Tibial nerve (tissue), 4 donors: ENCODE results near the gene C8G. TPM values are rescaled to one million over a fixed set of nuclear protein-coding genes. Genes with fewer than 3 reads are reported as not detected.

Experiments used
- DNase-seq, 2 donors: peaks; one replicate each; pipeline ENCODE4 v3.0.0-alpha.2; 2019; ENCODE audit warnings: low spot score in 2 of 2
- H3K27ac ChIP-seq, 4 donors: fragments of 200-600 bp; sonication (generic) in 3 of 4; one replicate each; pipeline ENCODE4 v1.5.1; 2017 to 2019; ENCODE audit warnings: mild to moderate bottlenecking in 1 of 4
- H3K27me3 ChIP-seq, 2 donors: fragments of 200-600 bp; sonication (generic) in 1 of 2; one replicate each; pipeline versions ENCODE4 v1.5.1 to v1.6.0; 2017 to 2019
- H3K36me3 ChIP-seq, 3 donors: fragments of 200-600 bp; sonication (generic); one replicate each; pipeline ENCODE4 v1.5.1; 2018 to 2019
- H3K4me1 ChIP-seq, 4 donors: fragments of 200-600 bp; sonication (generic) in 3 of 4; one replicate each; pipeline ENCODE4 v1.5.1; 2017 to 2019
- H3K4me3 ChIP-seq, 4 donors: fragments of 200-600 bp; sonication (generic) in 3 of 4; one replicate each; pipeline ENCODE4 v1.5.1; 2017 to 2019; ENCODE audit warnings: mild to moderate bottlenecking in 1 of 4, moderate library complexity in 1 of 4
- H3K9me3 ChIP-seq, 4 donors: fragments of 200-600 bp; sonication (generic) in 3 of 4; one replicate each; pipeline ENCODE4 v1.5.1; 2017 to 2019
- CTCF ChIP-seq, 5 experiments: fragments of 200-600 bp in 3 of 5; fragments of 450-650 bp in 2 of 5; sonication (generic) in 3 of 5; IDR thresholded peaks; one replicate each; pipeline ENCODE4 v1.5.1; 2016 to 2019; ENCODE audit warnings: antibody characterized with exemption in 5 of 5, mild to moderate bottlenecking in 3 of 5, moderate library complexity in 2 of 5
- EP300 ChIP-seq, 2 donors: sonication (generic); formaldehyde crosslinking; IDR thresholded peaks; one replicate each; pipeline ENCODE4 v1.6.1; 2017; ENCODE audit warnings: antibody characterized with exemption in 2 of 2, mild to moderate bottlenecking in 1 of 2
- POLR2A ChIP-seq, 2 donors: fragments of 450-650 bp; IDR thresholded peaks; one replicate each; pipeline ENCODE4 v1.6.1; 2017; ENCODE audit warnings: antibody characterized with exemption in 2 of 2, mild to moderate bottlenecking in 2 of 2, moderate library complexity in 2 of 2
- WGBS, 2 donors: methylation state at CpG; one replicate each; pipeline ENCODE4 v1.1.5; 2018; 5-methylcytosine and 5-hydroxymethylcytosine counted together
- total RNA-seq, 4 donors: library from RNA; depleted of rRNA; stranded (reverse); fragments of >200 nt; gene quantifications; one replicate each; pipeline ENCODE4 v1.1.0, GENCODE V29; 2016

Gene C8G
- total RNA-seq, 4 donors from 2014 or later, result 3.3 to 5.1 TPM; not detected in 2

- no peak for TF ChIP-seq POLR2A (IDR thresholded peaks at IDR 0.05)
- peak; percentile 14 to 33 for TF ChIP-seq EP300 (IDR thresholded peaks at IDR 0.05)
- no peak for TF ChIP-seq CTCF (IDR thresholded peaks at IDR 0.05)
- H3K27ac ChIP-seq, result peak overlapping the region in 3 of 4 donors; percentile 21 to 66 (median 26)
- H3K9me3 ChIP-seq, result no peaks in the 10 kb centered on the region
- no peaks in the 10 kb centered on the region for H3K36me3 ChIP-seq
- peak overlapping the region in 1 of 4 donors; percentile 3 for H3K4me3 ChIP-seq
- no peaks in the 10 kb centered on the region for H3K27me3 ChIP-seq
- H3K4me1 ChIP-seq, result peaks cover 0 to 66% (median 12%) of the 10 kb centered on the region in 4 donors
- 22 to 27% methylated on average over 23 of the region's 23 CpGs for WGBS, 2 donors
- no peak for DNase-seq
Observed at GRCh38 chr9:136965771-136966484, 20.9 kb downstream of the C8G start.

GRCh38 chr9:136968333-136969127, 23.5 kb downstream of the C8G start:
- DNase-seq, result no peak
- H3K9me3 ChIP-seq, result no peaks in the 10 kb centered on the region
- peak overlapping the region; percentile 2 to 70 (median 37) for H3K27ac ChIP-seq
- no peaks in the 10 kb centered on the region for H3K27me3 ChIP-seq
- no peak for TF ChIP-seq POLR2A (IDR thresholded peaks at IDR 0.05)
- no peak for TF ChIP-seq CTCF (IDR thresholded peaks at IDR 0.05)
- TF ChIP-seq EP300 (IDR thresholded peaks at IDR 0.05), result no peak
- H3K36me3 ChIP-seq, result no peaks in the 10 kb centered on the region
- H3K4me1 ChIP-seq, result peaks cover 0 to 57% (median 12%) of the 10 kb centered on the region in 4 donors
- H3K4me3 ChIP-seq, result no peak overlapping the region
- WGBS, 2 donors, result 53 to 59% methylated on average over 6 to 12 of the region's 17 CpGs

- H3K27me3 ChIP-seq, result no peaks in the 10 kb centered on the region
- H3K4me3 ChIP-seq, result no peak overlapping the region
- peak overlapping the region in 3 of 4 donors; percentile 70 to 71 (median 71) for H3K27ac ChIP-seq
- peak in 1 of 2 donors; percentile 42 for DNase-seq
- H3K9me3 ChIP-seq, result no peaks in the 10 kb centered on the region
- H3K36me3 ChIP-seq, result no peaks in the 10 kb centered on the region
- 54 to 70% methylated on average over 2 to 17 of the region's 17 CpGs for WGBS, 2 donors
- peak; percentile 50 to 83 for TF ChIP-seq EP300 (IDR thresholded peaks at IDR 0.05)
- no peak for TF ChIP-seq POLR2A (IDR thresholded peaks at IDR 0.05)
- peaks cover 0 to 52% (median 12%) of the 10 kb centered on the region in 4 donors for H3K4me1 ChIP-seq
Observed at GRCh38 chr9:136969150-136969549, 24.1 kb downstream of the C8G start.

- H3K27me3 ChIP-seq, result no peaks in the 10 kb centered on the region
- peaks cover 0 to 51% (median 9%) of the 10 kb centered on the region in 4 donors for H3K4me1 ChIP-seq
- WGBS, 2 donors, result 58 to 67% methylated on average over 2 to 3 of the region's 5 CpGs
- TF ChIP-seq EP300 (IDR thresholded peaks at IDR 0.05) (no peak), POLR2A (IDR thresholded peaks at IDR 0.05) (no peak), CTCF (IDR thresholded peaks at IDR 0.05) (no peak)
- H3K9me3 ChIP-seq, result no peaks in the 10 kb centered on the region
- DNase-seq, result no peak
- peak overlapping the region in 3 of 4 donors; percentile 70 to 71 (median 71) for H3K27ac ChIP-seq
- no peaks in the 10 kb centered on the region for H3K36me3 ChIP-seq
- no peak overlapping the region for H3K4me3 ChIP-seq
Observed at GRCh38 chr9:136969774-136970173, 24.7 kb downstream of the C8G start.

- peaks cover 0 to 52% (median 9%) of the 10 kb centered on the region in 4 donors for H3K4me1 ChIP-seq
- no peak overlapping the region for H3K4me3 ChIP-seq
- H3K36me3 ChIP-seq, result no peaks in the 10 kb centered on the region
- DNase-seq, result no peak
- no peaks in the 10 kb centered on the region for H3K9me3 ChIP-seq
- H3K27ac ChIP-seq, result peak overlapping the region in 1 of 4 donors; percentile 70
- 68 to 80% methylated on average over 4 to 10 of the region's 11 CpGs for WGBS, 2 donors
- no peaks in the 10 kb centered on the region for H3K27me3 ChIP-seq
- TF ChIP-seq POLR2A (IDR thresholded peaks at IDR 0.05), result no peak
- no peak for TF ChIP-seq EP300 (IDR thresholded peaks at IDR 0.05)
- TF ChIP-seq CTCF (IDR thresholded peaks at IDR 0.05), result no peak
Observed at GRCh38 chr9:136970361-136970760, 25.3 kb downstream of the C8G start.
